HG03103 (cell line): ENCODE results near the gene AKR7A3.
"Not testable (repeated sequence)": the region's sequence is repeated elsewhere in the genome, so short reads cannot be mapped to it uniquely, and the experiment has no call there.

Experiments
- ATAC-seq: cut with Tn5 transposase; IDR thresholded peaks from one replicate; pipeline ENCODE4 v1.9.1; 2021; ENCODE audit warnings: low read depth; ENCODE audit not compliant: unreplicated experiment

The AKR7A3 gene

GRCh38 chr1:19300211-19300610 lies 11.6 kb upstream of the AKR7A3 start:
- ATAC-seq, result no peak

DNA sequence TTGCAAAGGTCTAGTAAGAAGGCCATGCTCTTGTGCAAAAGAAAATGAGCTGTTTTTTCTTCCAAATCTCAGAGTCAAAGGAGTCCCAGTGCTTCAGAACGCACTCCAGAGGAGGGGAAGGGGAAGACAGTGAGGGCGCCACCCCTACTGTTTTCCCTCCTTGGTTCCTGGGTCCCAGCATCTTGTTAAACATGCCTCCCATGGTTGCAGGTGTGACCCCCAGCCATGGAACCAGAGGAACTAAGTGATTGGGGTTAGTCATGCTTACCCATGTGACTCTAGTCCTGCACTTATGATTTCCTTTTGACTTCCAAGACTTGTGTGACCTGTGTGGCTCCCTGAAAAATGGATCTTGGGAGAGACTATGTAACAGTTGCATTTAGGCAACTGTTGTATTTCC lies 6.1 kb upstream of the AKR7A3 start:
- ATAC-seq, result no peak

GRCh38 chr1:19289244-19289643 lies 674 bp upstream of the AKR7A3 start:
- ATAC-seq, result no peak

DNA sequence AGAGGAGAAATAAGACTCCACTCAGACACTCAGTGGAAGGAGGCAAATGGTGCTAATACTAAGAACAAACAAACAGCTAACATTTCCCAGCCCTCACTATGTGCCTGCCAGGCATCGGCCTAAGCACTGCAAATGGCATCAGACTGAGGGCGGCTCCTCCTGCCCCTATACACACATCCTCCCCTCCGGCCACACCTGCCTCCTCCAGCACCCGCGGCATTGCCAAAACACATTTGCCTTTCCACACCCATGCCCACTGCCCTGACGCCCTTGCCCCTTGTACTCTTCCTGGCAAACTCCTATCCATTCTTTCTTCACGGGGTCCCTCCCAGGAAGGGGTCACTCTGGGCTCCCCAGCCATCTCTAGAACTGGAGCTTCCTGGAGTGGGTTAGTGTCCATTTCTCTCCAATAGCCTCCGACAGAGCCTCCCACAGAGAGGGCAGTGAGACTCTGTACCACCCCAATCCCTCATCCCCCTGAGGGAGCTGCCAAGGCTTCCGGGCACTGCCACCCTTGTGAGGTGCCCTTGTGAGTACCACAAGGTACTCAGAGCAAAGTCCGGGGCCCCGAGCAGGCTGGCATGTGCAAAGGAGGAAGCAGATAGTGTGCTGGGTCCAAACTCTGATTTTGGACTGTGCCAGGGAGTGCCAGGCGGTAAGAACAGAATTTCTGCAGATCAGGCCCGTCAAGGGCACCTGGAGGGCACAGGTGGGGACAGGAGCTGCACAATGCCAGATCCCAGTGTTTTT lies 959 bp downstream of the AKR7A3 start:
- ATAC-seq, result no peak

DNA sequence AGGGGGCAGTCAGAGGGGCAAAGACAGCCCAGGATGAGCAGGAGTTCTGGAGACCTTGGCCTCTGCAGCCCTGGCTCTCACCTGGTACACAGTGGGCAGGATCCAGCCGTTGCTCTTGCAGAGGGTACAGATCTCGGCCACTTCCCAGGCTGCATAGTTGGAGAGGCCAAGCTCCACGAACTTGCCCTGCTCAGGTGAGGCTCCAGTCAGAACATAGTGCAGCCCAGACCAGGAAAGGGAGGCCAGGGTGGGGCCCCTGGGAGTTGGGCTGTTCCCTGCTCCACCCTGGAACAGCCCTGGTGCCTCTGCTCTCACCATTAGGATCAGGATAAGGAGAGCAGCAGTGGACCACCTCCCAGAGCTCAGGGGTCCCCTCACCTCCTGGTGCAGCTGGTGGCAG lies 2.8 kb downstream of the AKR7A3 start:
- ATAC-seq, result not testable (repeated sequence)

- not testable (repeated sequence) for ATAC-seq
Measured at GRCh38 chr1:19285366-19285765, 3.2 kb downstream of the AKR7A3 start.

DNA sequence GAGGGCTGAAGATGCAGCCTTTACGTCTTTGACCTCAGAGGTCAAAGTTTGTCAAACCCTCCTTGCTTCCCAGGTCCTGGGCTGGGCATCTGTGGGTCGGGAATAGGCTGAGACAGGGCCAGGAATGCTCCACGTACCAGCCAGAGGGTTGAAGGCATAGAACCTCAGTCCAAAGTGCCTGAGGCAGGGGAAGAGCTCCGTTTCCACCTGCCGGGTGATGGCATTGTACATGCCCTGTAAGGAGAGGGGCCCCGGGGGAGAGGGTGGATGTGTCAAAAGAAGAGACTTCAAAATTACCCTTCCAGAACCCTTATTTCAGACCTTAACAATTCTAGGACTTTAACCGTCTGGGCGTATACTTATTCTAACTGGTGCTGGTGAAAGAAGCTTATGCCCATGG lies 3.7 kb downstream of the AKR7A3 start:
- ATAC-seq, result no peak

- ATAC-seq, result no peak
Measured at GRCh38 chr1:19283891-19284290, 4.7 kb downstream of the AKR7A3 start.

DNA sequence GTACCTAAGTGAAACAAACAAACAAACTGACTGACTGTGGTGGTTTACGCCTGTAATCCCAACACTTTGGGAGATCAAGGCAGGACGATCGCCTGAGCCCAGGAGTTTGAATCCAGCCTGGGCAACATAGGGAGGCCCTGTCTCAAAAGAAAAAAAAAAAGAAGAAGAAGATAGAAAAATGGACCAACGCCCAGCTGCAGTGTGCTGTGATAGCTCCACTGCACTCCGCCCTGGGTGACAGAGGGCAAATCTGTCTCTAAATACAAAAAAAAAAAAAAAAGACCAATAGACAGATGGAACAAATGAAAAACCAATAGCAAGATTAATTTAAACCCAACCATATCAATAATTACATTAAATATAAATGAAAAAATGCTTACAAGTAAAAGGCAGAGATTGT lies 13.9 kb downstream of the AKR7A3 start:
- no peak for ATAC-seq

GRCh38 chr1:19273844-19274531 lies 14.6 kb downstream of the AKR7A3 start:
- ATAC-seq, result not testable (repeated sequence)

- no peak for ATAC-seq
Measured at GRCh38 chr1:19273106-19273843, 15.3 kb downstream of the AKR7A3 start.

GRCh38 chr1:19272064-19272463 lies 16.5 kb downstream of the AKR7A3 start:
- ATAC-seq, result no peak

- ATAC-seq, result not testable (repeated sequence)
Measured at GRCh38 chr1:19270343-19270730, 18.2 kb downstream of the AKR7A3 start.

GRCh38 chr1:19269427-19270342 lies 18.9 kb downstream of the AKR7A3 start:
- ATAC-seq, result not testable (repeated sequence)

GRCh38 chr1:19268445-19268844 lies 20.1 kb downstream of the AKR7A3 start:
- ATAC-seq, result no peak

DNA sequence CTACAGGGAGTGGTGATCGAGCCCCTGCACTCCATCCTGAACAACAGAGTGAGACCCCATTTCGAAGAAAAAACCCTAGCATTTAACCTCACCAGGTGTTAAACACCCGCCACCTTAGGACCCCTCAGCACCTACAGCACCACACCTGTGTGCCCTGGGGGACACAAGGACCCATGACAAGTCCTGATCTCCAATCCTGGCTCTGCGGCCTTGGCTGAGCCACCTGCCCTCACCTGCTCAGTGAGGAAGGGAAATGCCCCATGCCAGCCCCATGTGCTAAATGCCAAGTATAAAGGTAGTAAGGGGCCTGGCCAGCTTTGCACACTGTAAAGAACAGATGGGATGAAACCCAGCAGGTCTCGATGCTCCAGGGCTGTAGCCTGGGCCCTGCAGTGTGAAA lies 25.8 kb downstream of the AKR7A3 start:
- no peak for ATAC-seq

DNA sequence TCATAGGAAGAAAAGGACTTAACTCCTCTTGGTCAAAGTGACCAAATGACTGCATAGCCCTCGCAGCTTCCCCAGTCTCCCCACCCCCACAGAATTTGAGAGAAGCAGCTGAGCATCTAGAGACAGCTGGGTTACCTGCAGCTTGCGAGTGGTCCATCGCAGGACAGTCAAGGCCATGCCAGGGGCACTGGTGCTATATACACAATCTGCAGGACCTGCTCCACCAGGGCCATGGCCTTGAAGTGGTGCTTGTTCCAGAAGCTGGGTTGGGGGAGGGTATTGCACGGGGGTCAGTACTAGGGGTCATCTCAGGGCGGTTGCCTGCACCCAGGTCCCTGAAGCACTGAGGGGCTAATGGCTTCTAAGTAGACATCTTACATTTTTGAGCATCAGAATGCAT lies 26.5 kb downstream of the AKR7A3 start:
- no peak for ATAC-seq

GRCh38 chr1:19260211-19261138 lies 28.1 kb downstream of the AKR7A3 start:
- ATAC-seq, result no peak

- ATAC-seq, result no peak
Measured at GRCh38 chr1:19258353-19258752, 30.2 kb downstream of the AKR7A3 start.
